Dermis microvascular lymphatic vessel endothelial cell (primary cell): ENCODE data around the gene APOA5. TPM values are rescaled to one million over a fixed set of nuclear protein-coding genes. Genes with fewer than 3 reads are reported as not detected.
A peak's percentile ranks its signal among the peaks of the same experiment; 100 is the strongest.
"Not testable (repeated sequence)": the region's sequence is repeated elsewhere in the genome, so short reads cannot be mapped to it uniquely, and the experiment has no call there.

Source experiments
- DNase-seq, 2 donors: peaks; one replicate each; pipeline versions ENCODE4 v3.0.0 to v3.0.0-alpha.2; 2010; ENCODE audit warnings: low read depth in 2 of 2
- total RNA-seq: library from RNA; depleted of rRNA; stranded (reverse); fragments of >200 nt; gene quantifications from 2 replicates; pipeline ENCODE4 v1.2.1, GENCODE V29; 2014

Gene APOA5
- total RNA-seq, 1 donor from 2014 or later: not detected

GRCh38 chr11:116773203-116774097 lies 18.2 kb downstream of the APOA5 start:
- DNase-seq: no peak

- peak; percentile 68 to 87 for DNase-seq
Measured at GRCh38 chr11:116772443-116773202, 19.1 kb downstream of the APOA5 start, which contains the start of gene BUD13. TSS of gene BUD13 (minus strand) at chr11:116772987. CDS start at chr11:116772964, 23 bp downstream.

- DNase-seq: no peak
Measured at GRCh38 chr11:116771935-116772334, 19.7 kb downstream of the APOA5 start.

- no peak for DNase-seq
Measured at GRCh38 chr11:116762132-116762531, 29.5 kb downstream of the APOA5 start.

- DNase-seq: not testable (repeated sequence)
Measured at GRCh38 chr11:116756044-116756443, 35.6 kb downstream of the APOA5 start.

- DNase-seq: no peak
Measured at GRCh38 chr11:116750070-116750718, 41.5 kb downstream of the APOA5 start.

- peak in 1 of 2 donors; percentile 69 for DNase-seq
Measured at GRCh38 chr11:116742104-116742503, 49.6 kb downstream of the APOA5 start.

GRCh38 chr11:116740741-116741140 lies 50.9 kb downstream of the APOA5 start:
- DNase-seq: no peak

Other genes with a start within 250 kb of the APOA5 start
- gene BUD13, start 18.9 kb downstream of the APOA5 start, total RNA-seq: 11.3 and 12.8 TPM in 2 replicates
- 19.0 and 24.4 TPM in 2 replicates for gene ZPR1, start 3.9 kb downstream of the APOA5 start, total RNA-seq
- gene APOA4, start 31.4 kb upstream of the APOA5 start, total RNA-seq: not detected in 2 replicates
- not detected in 2 replicates for gene APOC3, start 38.0 kb upstream of the APOA5 start, total RNA-seq
- not detected in 2 replicates for gene APOA1, start 45.7 kb upstream of the APOA5 start, total RNA-seq